Left lung (tissue), 10 donors: ENCODE measurements around the gene TALDO1. TPM values are rescaled to one million over a fixed set of nuclear protein-coding genes. Genes with fewer than 3 reads are reported as not detected.
A peak's percentile ranks its signal among the peaks of the same experiment; 100 is the strongest.

Source experiments
- ATAC-seq: fragments of 200-7000 bp; cut with Tn5 transposase; one replicate; pipeline ENCODE4 v1.9.1; 2020; ENCODE audit warnings: moderate library complexity
- DNase-seq, 4 donors: peaks; one replicate each; pipeline ENCODE4 v3.0.0-alpha.2; 2013 to 2020
- H3K27ac ChIP-seq, 2 donors: fragments of 200-600 bp; sonication (generic) in 1 of 2; one replicate each; pipeline versions ENCODE4 v1.5.0 to v1.8.0; 2020 to 2021
- H3K27me3 ChIP-seq, 2 donors: fragments of 200-600 bp; sonication (generic) in 1 of 2; one replicate each; pipeline versions ENCODE4 v1.5.0 to v1.8.0; 2020 to 2021
- H3K36me3 ChIP-seq, 2 donors: fragments of 200-600 bp; sonication (generic) in 1 of 2; one replicate each; pipeline versions ENCODE4 v1.5.0 to v1.8.0; 2020 to 2021
- H3K4me1 ChIP-seq, 2 donors: fragments of 200-600 bp; one replicate each; pipeline ENCODE4 v1.8.0; 2021
- H3K4me3 ChIP-seq, 2 donors: fragments of 200-600 bp; sonication (generic) in 1 of 2; one replicate each; pipeline versions ENCODE4 v1.5.0 to v1.8.0; 2020 to 2021; ENCODE audit warnings: mild to moderate bottlenecking in 1 of 2
- H3K9me3 ChIP-seq, 2 donors: fragments of 200-600 bp; sonication (generic) in 1 of 2; one replicate each; pipeline versions ENCODE4 v1.5.0 to v1.8.0; 2020 to 2021
- intact Hi-C, 2 donors: fragments of 100-400 bp; cut with DNase I; formaldehyde crosslinking; loops; one replicate each; pipeline versions ENCODE4 v1.11.2 to v1.14.2; 2022
- polyA plus RNA-seq, 6 donors: library from polyadenylated mRNA; unstranded; fragments of 120-200 nt; gene quantifications; one replicate each; pipeline ENCODE4 v1.2.1, GENCODE V29; 2013; ENCODE audit not compliant: insufficient read length in 6 of 6
- total RNA-seq, 2 donors: library from RNA; stranded (reverse); fragmentation: NEBNext Ultra II Directional; extraction: Animal tissue kit (Norgen Biotek cat#: 25700); gene quantifications; one replicate each; pipeline ENCODE4 v1.2.1, GENCODE V29; 2021
- TF ChIP-seq, protein P1 (sequence below), 2 donors: fragments of 200-600 bp; sonication (generic) in 1 of 2; IDR thresholded peaks; one replicate each; pipeline versions ENCODE4 v1.5.0 to v1.8.0; 2021; ENCODE audit warnings: antibody characterized with exemption in 2 of 2
- donor health status: DM: no; HTN: yes; CAD: no.
- donor health status: DM: no; HTN: no; CAD: no.

Gene TALDO1
- total and polyA plus RNA-seq, 8 donors, result 100 to 322 (median 119) TPM

DNA sequence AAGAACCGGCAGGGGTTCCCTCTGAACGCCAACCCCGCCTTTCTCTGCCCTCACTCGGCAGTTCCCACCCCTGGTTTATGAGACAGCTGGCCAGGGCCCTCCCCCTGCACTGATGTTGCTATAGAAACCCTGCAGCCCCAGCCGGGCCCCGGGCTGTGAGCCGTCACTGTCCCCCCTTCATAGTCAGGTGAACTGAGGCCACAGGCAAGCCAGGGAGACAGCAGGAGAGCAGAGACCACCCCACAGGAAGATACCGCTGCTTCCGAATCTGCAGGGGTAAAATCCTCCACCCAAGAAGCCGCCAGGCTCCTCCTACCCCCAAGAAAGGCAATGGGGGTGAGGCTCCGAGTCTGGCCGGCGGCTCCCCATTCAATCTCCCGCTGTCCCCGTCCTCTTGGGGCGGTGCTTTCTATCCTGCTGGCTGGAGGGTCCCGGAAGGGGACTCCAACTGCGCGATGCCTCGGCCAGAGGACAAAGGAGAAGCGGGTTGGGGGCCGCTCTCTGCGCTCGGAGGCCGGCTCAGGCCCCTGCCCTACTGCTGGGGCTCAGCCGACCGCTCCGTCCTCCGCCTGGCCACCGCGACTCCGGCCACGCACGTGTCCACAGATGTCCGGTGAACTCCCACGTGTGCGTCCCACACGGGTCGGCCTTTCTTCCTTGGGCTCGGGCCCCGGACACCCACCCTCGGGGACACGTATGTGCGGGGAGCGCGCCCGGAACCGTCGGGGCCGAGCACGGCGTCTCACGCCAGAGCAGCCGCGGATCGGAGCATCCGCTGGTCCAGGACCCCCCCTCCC is 50.2 kb downstream of the TALDO1 start:
- intact Hi-C loops, result no loop called here
- H3K36me3 ChIP-seq, result peaks cover 0 to 51% of the 10 kb centered on the region in 2 donors
- peak; percentile 56 for ATAC-seq
- no peaks in the 10 kb centered on the region for H3K27me3 ChIP-seq
- DNase-seq, result peak; percentile 76 to 91 (median 82)
- peaks cover 20 to 42% of the 10 kb centered on the region in 2 donors for H3K4me1 ChIP-seq
- peak overlapping the region; percentile 75 to 89 for H3K4me3 ChIP-seq
- H3K27ac ChIP-seq, result peak overlapping the region; percentile 67 to 85
- TF ChIP-seq, protein P1, sequence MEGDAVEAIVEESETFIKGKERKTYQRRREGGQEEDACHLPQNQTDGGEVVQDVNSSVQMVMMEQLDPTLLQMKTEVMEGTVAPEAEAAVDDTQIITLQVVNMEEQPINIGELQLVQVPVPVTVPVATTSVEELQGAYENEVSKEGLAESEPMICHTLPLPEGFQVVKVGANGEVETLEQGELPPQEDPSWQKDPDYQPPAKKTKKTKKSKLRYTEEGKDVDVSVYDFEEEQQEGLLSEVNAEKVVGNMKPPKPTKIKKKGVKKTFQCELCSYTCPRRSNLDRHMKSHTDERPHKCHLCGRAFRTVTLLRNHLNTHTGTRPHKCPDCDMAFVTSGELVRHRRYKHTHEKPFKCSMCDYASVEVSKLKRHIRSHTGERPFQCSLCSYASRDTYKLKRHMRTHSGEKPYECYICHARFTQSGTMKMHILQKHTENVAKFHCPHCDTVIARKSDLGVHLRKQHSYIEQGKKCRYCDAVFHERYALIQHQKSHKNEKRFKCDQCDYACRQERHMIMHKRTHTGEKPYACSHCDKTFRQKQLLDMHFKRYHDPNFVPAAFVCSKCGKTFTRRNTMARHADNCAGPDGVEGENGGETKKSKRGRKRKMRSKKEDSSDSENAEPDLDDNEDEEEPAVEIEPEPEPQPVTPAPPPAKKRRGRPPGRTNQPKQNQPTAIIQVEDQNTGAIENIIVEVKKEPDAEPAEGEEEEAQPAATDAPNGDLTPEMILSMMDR (IDR thresholded peaks at IDR 0.05), result no peak
- no peaks in the 10 kb centered on the region for H3K9me3 ChIP-seq

DNA sequence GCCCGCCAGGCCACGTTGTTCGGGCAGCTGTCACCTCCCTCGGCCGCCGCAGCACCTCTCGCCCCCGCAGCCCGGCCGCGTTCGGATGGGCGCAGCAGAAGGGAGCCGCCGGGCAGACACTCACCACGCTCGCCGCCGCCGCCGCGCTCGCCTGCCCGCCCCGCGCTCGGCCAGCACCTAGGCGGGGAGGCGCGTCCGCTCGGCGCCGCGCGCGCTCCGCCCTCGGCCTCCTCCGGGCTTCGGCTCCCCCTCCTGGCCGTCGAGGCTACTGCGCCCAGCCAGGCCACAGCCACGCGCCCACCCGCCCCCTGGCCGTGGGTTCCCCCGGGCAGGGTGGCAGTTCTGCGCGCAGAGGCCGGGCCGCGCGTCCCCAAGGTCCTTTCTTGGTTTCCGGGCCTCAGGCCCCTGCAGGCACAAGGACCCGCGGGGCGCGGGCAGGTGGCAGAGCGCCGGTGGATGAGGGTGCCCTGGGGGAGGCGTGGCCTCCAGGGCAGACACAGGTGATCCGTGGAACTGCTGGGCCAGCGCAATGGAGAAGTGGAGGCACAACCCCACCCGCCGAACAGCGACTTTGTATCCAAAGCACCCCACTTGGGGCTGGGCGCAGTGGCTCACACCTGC is 50.9 kb downstream of the TALDO1 start, which contains the start of gene SLC25A22:
Gene SLC25A22, minus strand, starts transcription at position 189 of the 621 bp plus-strand sequence. CDS start 3,275 bp downstream, outside the sequence.
- Histone ChIP-seq H3K4me3 (peak within 1 kb of the TSS; percentile 75 to 89), H3K36me3 (peaks cover 0 to 46% of the 10 kb centered on the region in 2 donors), H3K27me3 (no peaks in the 10 kb centered on the region), H3K4me1 (peaks cover 20 to 42% of the 10 kb centered on the region in 2 donors), H3K27ac (peak within 1 kb of the TSS; percentile 67 to 85), H3K9me3 (no peaks in the 10 kb centered on the region)
- intact Hi-C loops, result no loop called here
- ATAC-seq (peak; percentile 73), DNase-seq (peak; percentile 76 to 97 (median 82))
- TF ChIP-seq, protein P1 (IDR thresholded peaks at IDR 0.05), result peak; percentile 91 to 93

DNA sequence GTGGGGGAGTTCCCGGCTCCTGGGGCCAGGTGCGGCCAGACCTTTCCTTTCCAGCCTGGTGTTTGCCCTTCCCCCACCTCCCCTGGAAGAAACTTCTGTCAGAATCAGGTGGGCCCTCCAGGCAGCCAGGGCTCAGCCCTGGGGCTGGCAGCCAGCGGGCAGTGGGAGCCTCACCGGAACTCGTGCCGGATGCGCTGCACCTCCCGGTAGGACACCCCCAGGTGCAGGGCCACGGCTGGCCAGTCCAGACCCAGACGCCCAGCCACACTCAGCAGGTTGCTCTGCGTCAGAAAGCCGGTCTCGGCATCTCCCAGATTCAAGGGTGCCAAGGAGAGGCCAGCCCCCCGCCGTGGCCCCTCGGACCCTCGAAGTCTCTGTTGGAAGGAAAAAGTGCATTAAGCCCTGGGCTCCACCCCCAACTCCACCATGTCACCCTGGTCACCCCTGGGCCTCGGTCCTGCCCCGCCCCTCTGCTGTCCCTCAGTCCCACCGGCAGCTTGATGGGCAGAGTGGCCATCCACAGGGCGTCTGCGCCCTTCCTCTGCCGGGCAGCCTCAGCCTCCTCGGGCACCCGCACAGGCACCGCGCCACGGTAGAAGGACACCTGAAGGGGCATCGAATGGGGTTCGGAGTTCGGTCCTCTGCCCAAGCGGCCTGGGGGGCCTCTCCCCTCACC is 52.5 kb downstream of the TALDO1 start:
- TF ChIP-seq, protein P1 (IDR thresholded peaks at IDR 0.05), result no peak
- no peak overlapping the region for H3K4me3 ChIP-seq
- peak in 1 of 4 donors; percentile 75 for DNase-seq
- H3K27ac ChIP-seq, result no peak overlapping the region
- H3K4me1 ChIP-seq, result peaks cover 31 to 48% of the 10 kb centered on the region in 2 donors
- H3K36me3 ChIP-seq, result peaks cover 0 to 31% of the 10 kb centered on the region in 2 donors
- intact Hi-C loops, result no loop called here
- no peaks in the 10 kb centered on the region for H3K9me3 ChIP-seq
- H3K27me3 ChIP-seq, result no peaks in the 10 kb centered on the region
- no peak for ATAC-seq

DNA sequence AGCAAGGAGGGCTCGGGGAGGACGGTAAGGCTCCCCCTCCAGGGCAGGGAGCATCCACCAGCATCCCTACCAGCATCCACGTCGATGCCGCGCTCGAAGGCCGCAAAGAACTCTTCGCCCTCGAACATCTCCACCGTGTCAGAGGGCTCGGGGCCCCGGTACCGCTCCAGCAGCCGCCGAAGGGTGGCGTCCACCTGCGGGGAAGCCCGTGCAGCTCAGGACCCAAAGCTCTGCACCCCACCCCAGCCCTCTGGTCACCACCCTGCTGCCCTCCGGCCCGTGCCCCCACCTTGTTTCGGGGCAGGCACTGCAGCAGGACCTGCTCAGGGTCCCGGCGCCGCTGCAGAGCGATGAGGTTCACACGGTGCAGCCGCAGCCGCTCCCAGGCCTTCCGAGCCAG is 53.2 kb downstream of the TALDO1 start:
- Histone ChIP-seq H3K27ac (no peak overlapping the region), H3K9me3 (no peaks in the 10 kb centered on the region), H3K4me1 (peaks cover 25 to 48% of the 10 kb centered on the region in 2 donors), H3K4me3 (no peak overlapping the region), H3K36me3 (peaks cover 0 to 31% of the 10 kb centered on the region in 2 donors), H3K27me3 (no peaks in the 10 kb centered on the region)
- intact Hi-C loops, result no loop called here
- no peak for ATAC-seq
- DNase-seq, result no peak
- TF ChIP-seq, protein P1 (IDR thresholded peaks at IDR 0.05), result no peak
